Smooth muscle cell (in vitro differentiated cells): ENCODE results near the gene DSCAML1. TPM values are rescaled to one million over a fixed set of nuclear protein-coding genes. Genes with fewer than 3 reads are reported as not detected.

Experiments used
- DNase-seq: peaks from one replicate; lab custom pipeline; 2025; ENCODE audit not compliant: unreplicated experiment; lab: John Stamatoyannopoulos, UW
- H2AFZ ChIP-seq: fragments of 200-600 bp; sonication (generic); 2 replicates; pipeline ENCODE4 v1.6.0; 2016; ENCODE audit warnings: antibody characterized with exemption, low read depth, mild to moderate bottlenecking
- H3F3A ChIP-seq: fragments of 200-600 bp; sonication (generic); 2 replicates; pipeline ENCODE4 v1.6.0; 2017; ENCODE audit warnings: antibody characterized with exemption, low read depth
- H3K27ac ChIP-seq: fragments of 200-600 bp; sonication (generic); 2 replicates; pipeline ENCODE4 v1.5.1; 2016; ENCODE audit warnings: low read depth, mild to moderate bottlenecking
- H3K27me3 ChIP-seq: fragments of 200-600 bp; sonication (generic); 2 replicates; pipeline ENCODE4 v1.6.1; 2016; ENCODE audit warnings: low read depth, mild to moderate bottlenecking
- H3K36me3 ChIP-seq: fragments of 200-600 bp; sonication (generic); 2 replicates; pipeline ENCODE4 v1.5.1; 2016; ENCODE audit warnings: low read depth
- H3K4me1 ChIP-seq: fragments of 200-600 bp; sonication (generic); 2 replicates; pipeline ENCODE4 v1.5.1; 2016; ENCODE audit warnings: low read depth
- H3K4me2 ChIP-seq: fragments of 200-600 bp; sonication (generic); 2 replicates; pipeline ENCODE4 v1.6.0; 2016; ENCODE audit warnings: mild to moderate bottlenecking
- H3K4me3 ChIP-seq: fragments of 200-600 bp; sonication (generic); 2 replicates; pipeline ENCODE4 v1.5.1; 2016; ENCODE audit warnings: mild to moderate bottlenecking
- H3K79me2 ChIP-seq: fragments of 200-600 bp; sonication (generic); 2 replicates; pipeline ENCODE4 v1.6.0; 2016; ENCODE audit warnings: low read depth, mild to moderate bottlenecking
- H3K9ac ChIP-seq: fragments of 200-600 bp; sonication (generic); 2 replicates; pipeline ENCODE4 v1.6.0; 2016; ENCODE audit warnings: low read depth
- H3K9me3 ChIP-seq: fragments of 200-600 bp; sonication (generic); replicated peaks from 2 replicates; pipeline ENCODE4 v1.5.1; 2016; ENCODE audit warnings: low read depth
- H4K20me1 ChIP-seq: fragments of 200-600 bp; sonication (generic); 2 replicates; pipeline ENCODE4 v1.6.0; 2016; ENCODE audit warnings: low read depth
- CTCF ChIP-seq: fragments of 200-600 bp; sonication (generic); IDR thresholded peaks from 2 replicates; pipeline ENCODE4 v1.5.1; 2017; ENCODE audit warnings: borderline replicate concordance, mild to moderate bottlenecking, antibody characterized with exemption; ENCODE audit not compliant: insufficient read depth, poor library complexity, severe bottlenecking
- WGBS: methylation state at CpG from one replicate; pipeline ENCODE4 v1.1.7; 2016; ENCODE audit warnings: low lambda C conversion rate; 5-methylcytosine and 5-hydroxymethylcytosine counted together
- polyA plus RNA-seq: library from polyadenylated mRNA; unstranded; fragments of >200 nt; fragmentation: Nextera tagmentation; extraction: Ambion mirVana; gene quantifications from 2 replicates; pipeline ENCODE4 v1.2.1, GENCODE V29; 2016
- total RNA-seq: library from RNA; depleted of rRNA; stranded (reverse); fragments of >200 nt; gene quantifications from 2 replicates; pipeline ENCODE4 v1.2.3, GENCODE V29; 2014

DSCAML1 gene
- total and polyA plus RNA-seq, 2 experiments from 2014 or later = 0.22 TPM; not detected in 1

- no peak for DNase-seq
- H3K4me2 ChIP-seq = no peak overlapping the region
- no peaks in the 10 kb centered on the region for H3K79me2 ChIP-seq
- H2AFZ ChIP-seq = no peak overlapping the region
- no peak overlapping the region for H3K4me3 ChIP-seq
- WGBS = 65% methylated on average over 9 of the region's 9 CpGs
- no peak for TF ChIP-seq CTCF
- no peak overlapping the region for H3K27ac ChIP-seq
- no peaks in the 10 kb centered on the region for H3F3A ChIP-seq
- no peaks in the 10 kb centered on the region for H3K4me1 ChIP-seq
- H4K20me1 ChIP-seq = no peaks in the 10 kb centered on the region
- no peaks in the 10 kb centered on the region for H3K9me3 ChIP-seq
- H3K9ac ChIP-seq = no peak overlapping the region
- H3K27me3 ChIP-seq = peaks cover 39% of the 10 kb centered on the region
- no peaks in the 10 kb centered on the region for H3K36me3 ChIP-seq
Observed at GRCh38 chr11:117584056-117584830, 212.8 kb downstream of the DSCAML1 start.

DNA sequence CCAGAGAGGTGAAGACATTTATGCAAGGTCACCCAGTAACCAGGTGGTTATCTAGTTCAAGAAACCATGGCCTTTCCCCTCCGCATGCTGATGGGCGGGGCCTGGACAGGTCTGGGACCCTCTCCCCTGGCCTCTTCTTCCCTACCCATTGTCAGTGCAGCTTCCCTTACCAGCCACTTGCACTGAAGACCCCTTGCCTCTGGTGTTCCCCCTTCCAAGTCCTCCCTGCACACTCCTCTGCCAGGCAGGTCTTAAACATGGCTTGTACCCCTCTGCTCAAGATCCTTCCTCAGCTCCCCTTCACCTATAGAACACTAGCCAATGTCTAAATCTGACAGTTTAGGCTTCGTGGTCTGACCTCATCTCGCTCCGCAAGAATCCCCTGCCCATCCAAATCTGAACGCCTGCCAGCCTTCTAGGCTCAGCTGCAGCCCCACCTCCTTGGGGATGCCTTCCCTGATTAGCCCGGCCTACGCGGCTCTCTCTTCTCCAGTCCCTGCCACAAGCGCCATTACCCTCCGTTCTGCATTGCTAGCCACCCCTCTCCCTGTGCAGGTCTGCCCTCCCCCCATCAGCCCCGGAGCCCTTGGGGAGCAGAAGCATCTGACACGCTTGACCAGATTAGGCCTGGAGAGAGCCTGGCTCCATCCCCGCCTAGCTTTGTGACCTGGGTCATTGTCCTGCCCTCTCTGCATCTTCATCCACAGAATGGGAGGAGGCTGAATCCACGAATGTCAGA lies 213.8 kb downstream of the DSCAML1 start:
- H3K4me3 ChIP-seq = no peak overlapping the region
- H2AFZ ChIP-seq = no peak overlapping the region
- no peaks in the 10 kb centered on the region for H3K4me1 ChIP-seq
- no peak overlapping the region for H3K27ac ChIP-seq
- H3K9ac ChIP-seq = no peak overlapping the region
- H3K27me3 ChIP-seq = peaks cover 34% of the 10 kb centered on the region
- no peaks in the 10 kb centered on the region for H3K9me3 ChIP-seq
- DNase-seq = no peak
- H4K20me1 ChIP-seq = no peaks in the 10 kb centered on the region
- no peaks in the 10 kb centered on the region for H3F3A ChIP-seq
- 63% methylated on average over 15 of the region's 15 CpGs for WGBS
- no peak overlapping the region for H3K4me2 ChIP-seq
- TF ChIP-seq CTCF = no peak
- H3K79me2 ChIP-seq = no peaks in the 10 kb centered on the region
- H3K36me3 ChIP-seq = no peaks in the 10 kb centered on the region

DNA sequence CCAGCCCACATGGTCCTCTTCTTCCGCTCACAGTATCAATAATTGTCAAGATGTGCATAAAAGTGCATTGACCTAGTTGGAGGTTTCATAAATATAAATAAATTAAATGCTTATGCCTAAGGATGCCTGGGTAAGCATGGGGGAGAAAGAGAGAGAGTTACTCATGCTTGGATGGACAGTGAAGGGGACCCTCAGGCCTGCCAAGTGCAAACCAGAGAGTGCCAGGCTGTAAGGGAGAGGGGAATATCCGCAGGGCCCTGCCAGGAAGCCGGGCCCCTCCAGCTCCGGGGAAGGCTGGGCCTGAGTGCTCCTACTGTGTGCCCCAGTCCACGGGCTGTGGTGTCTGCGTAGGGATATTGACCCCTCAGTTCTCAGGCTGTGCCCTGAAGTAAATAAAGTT lies 214.6 kb downstream of the DSCAML1 start:
- no peak for DNase-seq
- H3K36me3 ChIP-seq = no peaks in the 10 kb centered on the region
- no peaks in the 10 kb centered on the region for H3F3A ChIP-seq
- whole genome bisulfite sequencing = 91% methylated on average over 6 of the region's 6 CpGs
- H3K27ac ChIP-seq = no peak overlapping the region
- H4K20me1 ChIP-seq = no peaks in the 10 kb centered on the region
- no peak overlapping the region for H2AFZ ChIP-seq
- TF ChIP-seq CTCF = no peak
- peaks cover 29% of the 10 kb centered on the region for H3K27me3 ChIP-seq
- no peaks in the 10 kb centered on the region for H3K4me1 ChIP-seq
- H3K4me3 ChIP-seq = no peak overlapping the region
- H3K9me3 ChIP-seq = no peaks in the 10 kb centered on the region
- no peaks in the 10 kb centered on the region for H3K79me2 ChIP-seq
- no peak overlapping the region for H3K4me2 ChIP-seq
- no peak overlapping the region for H3K9ac ChIP-seq
